Suprapubic skin (tissue), 3 donors: ENCODE data around the gene KY.

ENCODE experiments used
- CTCF ChIP-seq, 2 donors: fragments of 200-600 bp in 1 of 2; fragments of 450-650 bp in 1 of 2; sonication (generic) in 1 of 2; IDR thresholded peaks; one replicate each; pipeline ENCODE4 v1.5.1; 2016 to 2019; ENCODE audit warnings: antibody characterized with exemption in 2 of 2, mild to moderate bottlenecking in 1 of 2, moderate library complexity in 1 of 2
- POLR2A ChIP-seq, 2 donors: fragments of 450-650 bp; IDR thresholded peaks; one replicate each; pipeline ENCODE4 v1.6.1; 2017; ENCODE audit warnings: antibody characterized with exemption in 2 of 2, mild to moderate bottlenecking in 2 of 2, moderate library complexity in 2 of 2

- no peak for TF ChIP-seq POLR2A (IDR thresholded peaks at IDR 0.05)
- no peak for TF ChIP-seq CTCF (IDR thresholded peaks at IDR 0.05)
Measured at GRCh38 chr3:134622806-134623365, 27.9 kb downstream of the KY start.
